ENCODE data around the gene CUL4A.

CUL4A gene

DNA sequence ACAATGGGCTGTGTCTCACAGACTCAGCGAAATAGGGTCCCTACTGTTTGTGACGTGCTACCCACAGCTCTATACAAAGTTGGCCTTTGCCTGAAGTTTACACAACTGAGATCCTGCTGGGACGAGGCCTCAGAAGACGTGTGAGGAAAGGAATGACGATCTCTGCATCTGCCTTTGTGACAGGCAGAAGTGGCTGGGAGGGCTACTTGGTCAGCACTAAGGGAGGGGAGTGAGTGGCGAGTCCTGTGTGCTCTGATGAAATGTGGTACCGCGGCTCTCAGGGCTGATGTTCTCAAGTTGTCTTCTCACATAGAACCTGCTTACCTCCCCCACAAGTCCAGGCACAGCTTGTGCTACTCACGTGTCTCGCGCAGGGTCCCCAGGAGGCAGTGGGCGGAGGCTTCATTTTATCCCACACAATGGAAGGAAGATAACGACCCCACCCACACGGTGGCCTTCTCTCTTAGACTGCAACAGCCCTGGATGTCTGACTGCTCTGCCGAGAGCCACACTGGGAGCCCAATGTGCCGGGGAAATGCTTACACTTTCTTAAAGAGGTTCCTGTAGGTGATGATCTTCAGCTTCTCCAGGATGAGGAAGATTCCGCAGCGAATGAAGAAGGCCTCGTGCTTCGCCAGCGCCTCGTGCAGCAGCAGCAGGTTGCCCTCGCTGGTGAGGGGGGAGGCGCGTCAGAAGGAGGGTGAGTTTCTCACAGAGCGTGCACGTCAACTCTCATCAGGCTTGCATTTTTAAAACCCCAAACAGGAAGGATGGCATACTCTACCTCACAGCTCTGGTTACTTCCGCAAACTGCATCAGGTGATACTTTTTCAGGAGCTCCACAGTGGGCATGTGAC, 29.8 kb upstream of the CUL4A start:
- DNase-seq (ENCODE audit: low read depth): no peak

DNA sequence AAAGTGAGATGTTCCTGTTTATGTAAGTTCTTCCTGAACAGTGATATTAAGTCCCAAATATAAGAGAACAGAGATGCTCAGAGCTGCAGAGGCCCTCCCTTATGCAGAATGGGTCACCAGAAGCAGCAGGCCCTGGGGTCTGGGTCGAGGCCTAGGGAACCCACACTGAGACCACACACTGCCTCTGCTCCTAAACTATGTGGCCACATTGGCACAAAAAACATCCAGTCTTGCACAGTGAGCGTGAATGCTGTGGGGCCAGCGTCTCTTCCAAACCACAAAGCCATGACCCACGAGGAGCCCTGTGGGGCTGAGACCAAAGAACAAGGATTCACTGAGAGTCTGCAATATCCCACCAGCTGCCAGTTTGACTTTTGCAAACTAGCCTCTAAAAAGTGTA, 27.4 kb upstream of the CUL4A start:
- DNase-seq (ENCODE audit: low read depth): no peak

DNA sequence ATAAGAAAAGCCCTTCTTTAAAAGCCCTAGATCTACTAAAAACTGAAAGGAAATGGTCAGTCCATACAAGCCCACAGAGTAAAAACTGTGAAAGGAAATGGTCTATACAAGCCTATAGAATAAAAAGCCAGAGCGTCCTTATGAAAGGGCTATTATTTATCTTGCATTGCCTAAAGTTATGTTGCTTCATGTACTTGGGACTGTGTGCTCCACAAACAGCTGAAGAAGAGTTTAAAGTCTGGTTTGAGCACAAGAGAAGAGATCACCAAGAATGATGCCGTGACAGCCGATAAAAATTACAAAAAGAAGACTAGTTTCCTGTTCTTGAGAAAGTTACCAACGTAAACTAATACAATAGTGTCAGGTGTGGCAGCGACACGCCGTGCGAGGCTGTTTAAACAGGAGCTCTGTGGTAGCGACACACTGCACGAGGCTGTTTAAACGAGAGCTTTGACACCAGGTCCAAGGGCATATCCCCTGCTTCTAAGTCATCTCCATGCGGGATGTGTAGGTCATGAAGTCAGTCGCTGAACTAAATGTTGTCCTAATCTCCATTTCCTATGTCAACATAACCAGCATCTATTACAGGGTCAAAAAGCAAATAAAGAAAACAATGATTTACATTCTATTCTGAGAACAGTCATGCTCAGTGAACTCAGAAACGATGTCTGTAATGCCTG, 25.8 kb upstream of the CUL4A start:
- no peak for DNase-seq (ENCODE audit: low read depth)

DNA sequence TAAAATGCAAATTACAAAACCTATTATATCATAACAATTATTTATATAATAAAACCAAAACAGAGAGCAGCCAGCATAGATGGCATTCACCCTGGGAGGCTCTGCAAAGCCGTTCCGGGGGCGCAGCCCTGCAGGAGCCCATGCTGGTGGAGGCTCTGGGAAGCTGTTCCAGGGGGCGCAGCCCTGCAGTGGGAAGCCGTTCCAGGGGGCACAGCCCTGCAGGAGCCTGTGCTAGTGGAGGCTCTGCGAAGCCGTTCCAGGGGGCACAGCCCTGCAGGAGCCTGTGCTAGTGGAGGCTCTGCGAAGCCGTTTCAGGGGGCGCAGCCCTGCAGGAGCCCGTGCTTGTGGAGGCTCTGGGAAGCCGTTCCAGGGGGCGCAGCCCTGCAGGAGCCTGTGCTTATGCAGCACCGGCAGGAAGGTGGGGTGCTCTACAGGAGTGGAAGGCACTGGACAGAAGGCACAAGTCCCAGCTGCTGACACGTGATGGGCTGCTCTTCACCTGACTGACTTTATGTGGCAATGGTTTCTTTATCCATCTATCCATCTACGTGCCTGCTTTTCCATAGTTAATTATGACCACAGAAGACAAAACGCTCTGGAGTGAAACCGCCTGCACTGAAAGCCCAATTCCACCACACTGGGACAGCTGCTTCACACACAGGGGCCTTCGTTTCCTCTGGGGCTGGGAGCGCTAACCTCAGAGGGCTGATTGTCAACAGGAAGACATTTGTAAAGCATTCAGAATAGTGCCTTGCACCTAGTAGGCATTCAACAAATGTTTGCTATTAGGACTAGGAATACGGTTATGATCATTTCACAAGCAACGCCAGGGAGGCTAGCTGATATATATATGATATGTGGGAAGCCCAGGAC, 24.6 kb upstream of the CUL4A start:
- DNase-seq (ENCODE audit: low read depth): no peak

DNA sequence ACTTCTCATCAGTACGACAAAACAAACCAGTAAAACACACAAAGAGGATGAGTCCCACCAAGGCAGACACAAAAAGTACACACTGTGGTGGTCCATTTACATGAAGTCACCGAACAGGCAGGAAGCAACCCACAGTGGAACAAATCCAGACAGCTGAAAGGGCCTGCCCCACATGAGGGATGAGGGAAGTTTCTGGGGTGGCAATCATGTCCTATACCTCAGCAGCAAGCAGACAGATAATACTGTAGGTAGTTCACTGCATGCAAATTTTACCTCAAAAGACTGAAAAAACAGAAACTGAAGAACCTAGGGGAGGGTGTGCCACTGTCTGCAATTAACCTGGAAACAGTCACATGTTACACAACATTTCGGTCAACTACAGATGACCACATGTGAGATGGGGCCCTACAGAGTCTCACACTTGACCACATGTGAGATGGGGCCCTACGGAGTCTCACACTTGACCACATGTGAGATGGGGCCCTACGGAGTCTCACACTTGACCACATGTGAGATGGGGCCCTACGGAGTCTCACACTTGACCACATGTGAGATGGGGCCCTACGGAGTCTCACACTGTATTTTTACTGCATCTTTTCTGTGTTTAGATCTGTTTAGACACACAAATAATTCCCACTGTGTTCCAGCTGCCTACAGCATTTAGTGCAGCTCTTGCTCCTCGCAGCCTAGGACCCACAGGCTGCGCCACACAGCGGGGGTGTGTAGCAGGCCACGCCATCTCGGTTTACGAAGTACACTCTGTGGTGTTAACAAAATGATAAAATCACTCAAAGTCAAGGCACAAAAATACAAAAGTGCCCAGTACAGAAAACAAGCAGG, 23.1 kb upstream of the CUL4A start:
- DNase-seq (ENCODE audit: low read depth): no peak

DNA sequence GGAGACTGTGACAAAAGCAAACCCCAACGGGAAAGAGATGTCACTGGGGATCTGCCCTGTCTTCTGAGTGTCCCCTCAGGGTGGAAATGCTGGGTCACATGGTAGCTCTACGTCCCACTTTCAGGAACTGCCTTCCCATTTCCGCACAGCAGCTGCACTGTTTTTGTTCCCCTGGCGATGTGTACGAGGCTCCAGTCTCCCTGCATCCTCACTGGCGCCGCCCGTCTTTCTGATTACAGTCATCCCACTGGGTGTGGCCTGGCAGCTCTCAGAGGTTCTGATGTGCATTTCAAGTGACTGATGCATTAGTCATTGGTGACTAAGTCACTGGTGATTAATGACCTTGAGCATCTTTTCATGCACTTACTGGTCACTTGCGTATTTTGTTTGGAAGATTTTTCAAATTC, 22.1 kb upstream of the CUL4A start:
- peak; percentile 94 for DNase-seq (ENCODE audit: low read depth)

DNA sequence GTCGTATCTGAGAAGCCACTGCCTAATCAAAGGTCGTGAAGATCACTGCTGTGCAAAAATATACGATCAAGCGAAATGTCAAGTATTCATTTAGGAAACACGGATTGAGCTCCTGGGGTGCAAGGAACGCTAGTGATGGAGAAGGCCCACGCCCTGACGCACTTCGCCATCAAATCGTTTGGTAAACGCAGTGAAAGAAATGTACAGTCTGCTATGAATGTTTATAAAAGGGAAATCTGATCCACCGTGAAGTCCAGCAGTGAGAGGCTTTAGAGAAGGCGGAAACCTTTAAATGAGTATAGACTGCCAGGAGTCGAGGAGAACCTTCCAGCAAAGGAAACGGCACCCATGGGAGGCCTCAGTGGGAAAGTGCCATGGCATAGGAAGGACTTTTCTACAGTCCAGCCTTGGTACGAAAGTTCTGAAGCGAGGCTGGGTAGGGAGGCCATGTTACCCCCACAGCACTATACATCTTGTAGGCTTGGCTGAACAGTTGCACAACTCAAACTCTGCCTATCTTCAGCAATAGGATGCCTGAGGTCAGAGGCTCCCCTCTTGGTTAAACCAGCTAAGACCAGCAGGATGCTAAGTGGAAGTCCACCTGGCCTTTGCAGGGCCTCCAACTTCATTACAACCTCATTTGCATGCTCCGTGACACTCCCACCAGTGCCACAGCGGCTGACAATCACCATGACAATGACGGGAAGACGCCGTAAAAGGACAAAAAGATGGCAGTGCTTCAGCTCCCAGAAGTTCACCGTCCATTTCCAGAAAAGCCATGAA, 21.3 kb upstream of the CUL4A start:
- DNase-seq (ENCODE audit: low read depth): no peak

DNA sequence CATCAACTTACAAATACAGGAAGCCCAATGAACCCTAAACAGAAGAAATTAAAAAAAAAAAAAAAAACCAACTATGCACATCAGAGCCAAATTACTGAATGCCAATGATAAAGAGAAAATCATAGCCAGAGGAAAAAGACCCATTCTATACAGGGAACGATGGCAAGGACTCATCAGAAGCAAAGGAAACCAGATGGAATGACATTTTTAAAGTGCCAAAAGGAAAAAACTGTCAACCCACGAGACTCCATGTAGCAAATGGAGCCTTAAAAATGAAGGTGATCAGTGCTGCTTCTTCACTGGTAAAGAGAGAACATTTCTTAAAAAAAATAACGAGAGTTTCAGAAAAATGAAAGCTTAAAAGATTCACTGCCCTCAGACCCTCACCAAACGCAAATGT, 19.2 kb upstream of the CUL4A start:
- DNase-seq (ENCODE audit: low read depth): no peak

DNA sequence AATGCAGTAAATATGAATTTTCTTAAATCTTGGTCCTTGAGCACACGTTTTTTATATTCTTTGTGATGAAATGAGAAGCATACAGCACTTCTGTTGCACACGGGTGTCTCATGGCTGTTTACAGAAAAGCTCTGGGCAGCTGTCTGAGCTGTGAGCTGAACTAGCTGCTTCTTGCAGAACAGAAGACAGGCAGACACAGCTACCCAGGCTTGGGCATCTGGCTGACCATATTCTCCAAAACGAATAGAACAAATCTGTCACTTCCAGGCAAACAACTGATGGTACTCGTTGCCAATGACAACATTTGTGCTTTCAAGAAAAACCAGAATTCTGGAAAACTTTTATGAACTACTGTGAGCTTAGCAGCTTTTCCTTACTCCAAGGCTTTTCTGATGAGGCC, 17.1 kb upstream of the CUL4A start:
- DNase-seq (ENCODE audit: low read depth): no peak

DNA sequence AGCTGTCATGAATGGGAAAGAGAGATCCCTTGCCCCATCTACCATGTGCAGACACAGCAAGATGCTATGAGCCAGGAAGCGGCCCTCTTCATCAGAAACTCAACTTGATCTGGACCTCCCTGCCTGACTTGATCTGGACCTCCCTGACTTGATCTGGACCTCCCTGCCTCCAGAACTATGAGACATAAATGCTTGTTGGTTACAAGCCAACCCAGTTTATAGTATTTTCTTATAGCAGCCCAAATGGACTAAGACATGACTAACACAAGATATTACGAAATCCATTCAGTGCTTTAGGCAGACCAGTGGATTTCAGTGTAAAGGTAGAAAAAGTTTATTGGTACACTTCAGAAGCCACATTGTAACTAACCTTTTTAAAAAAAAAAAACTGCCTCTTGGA, 16.5 kb upstream of the CUL4A start:
- no peak for DNase-seq (ENCODE audit: low read depth)

DNA sequence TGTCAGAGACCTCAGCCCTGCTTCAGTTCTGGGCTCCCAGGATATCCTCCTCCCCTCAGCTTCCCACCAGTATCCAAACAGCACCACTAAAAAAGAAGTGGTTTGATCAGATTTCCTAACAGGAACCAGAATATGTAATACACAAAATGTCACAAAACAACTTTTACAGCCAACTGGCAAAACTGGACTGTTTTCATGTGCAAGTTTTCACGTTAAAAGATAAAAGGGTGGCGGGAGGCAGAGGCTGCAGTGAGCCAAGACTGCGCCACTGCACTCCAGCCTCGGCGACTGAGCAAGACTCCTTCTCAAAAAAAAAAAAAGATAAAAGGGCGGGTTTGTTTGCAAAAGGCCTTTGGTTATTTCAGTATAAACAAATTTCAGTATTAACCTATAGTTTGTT, 14.1 kb upstream of the CUL4A start:
- no peak for DNase-seq (ENCODE audit: low read depth)

DNA sequence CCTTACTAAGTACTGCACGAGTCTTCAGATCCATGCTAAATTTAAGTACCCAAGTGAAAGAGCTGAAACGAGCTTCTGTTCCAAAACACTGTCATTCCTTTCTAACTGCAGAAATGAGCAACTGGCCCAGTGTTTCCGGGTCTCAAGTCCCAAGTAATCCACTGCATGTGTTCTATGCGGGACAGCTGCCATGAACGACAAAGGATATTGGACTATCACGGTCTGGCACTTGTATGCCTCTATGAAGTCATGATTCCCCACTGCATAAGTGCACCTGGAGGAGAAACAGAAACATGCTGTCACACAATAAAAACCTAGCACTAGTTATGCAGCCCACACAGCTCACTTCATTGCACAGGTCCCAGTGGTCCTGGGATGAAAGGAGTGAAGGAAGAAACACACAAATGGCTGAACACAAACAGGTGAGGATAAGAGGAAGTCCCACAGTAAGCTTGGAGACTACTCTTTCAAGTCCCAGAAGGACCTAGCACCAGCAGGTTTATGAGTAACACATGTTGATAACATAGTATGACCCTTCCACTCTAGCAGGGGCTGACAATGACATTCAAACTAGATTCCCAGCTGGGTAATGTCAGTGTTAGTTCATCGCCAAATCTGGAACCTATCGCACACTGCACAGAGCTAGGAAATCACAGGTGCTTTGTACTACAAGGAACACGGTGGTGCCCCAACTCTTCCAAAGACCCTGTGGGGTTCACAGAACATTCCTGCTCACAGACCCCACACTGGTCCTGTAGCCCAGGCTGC, 12.3 kb upstream of the CUL4A start:
- no peak for DNase-seq (ENCODE audit: low read depth)

DNA sequence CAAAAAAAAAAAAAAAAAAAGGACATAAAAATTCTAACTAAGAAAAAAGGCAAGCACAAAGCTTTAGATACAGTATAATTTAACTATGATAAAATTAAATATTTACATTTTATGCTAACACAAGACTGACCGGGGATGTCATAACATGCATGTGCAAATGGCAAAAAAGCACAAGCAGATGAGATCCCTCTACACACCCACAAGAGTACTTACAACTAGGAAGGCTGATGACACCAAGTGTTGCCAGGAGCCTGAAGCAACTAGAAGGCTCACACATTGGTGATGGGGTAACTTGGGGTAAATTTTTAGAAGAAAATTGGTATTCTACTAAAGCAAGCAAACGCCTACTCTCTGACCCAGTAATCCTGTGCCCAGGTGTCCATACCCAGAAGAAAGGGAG, 7.6 kb upstream of the CUL4A start:
- no peak for DNase-seq (ENCODE audit: low read depth)

DNA sequence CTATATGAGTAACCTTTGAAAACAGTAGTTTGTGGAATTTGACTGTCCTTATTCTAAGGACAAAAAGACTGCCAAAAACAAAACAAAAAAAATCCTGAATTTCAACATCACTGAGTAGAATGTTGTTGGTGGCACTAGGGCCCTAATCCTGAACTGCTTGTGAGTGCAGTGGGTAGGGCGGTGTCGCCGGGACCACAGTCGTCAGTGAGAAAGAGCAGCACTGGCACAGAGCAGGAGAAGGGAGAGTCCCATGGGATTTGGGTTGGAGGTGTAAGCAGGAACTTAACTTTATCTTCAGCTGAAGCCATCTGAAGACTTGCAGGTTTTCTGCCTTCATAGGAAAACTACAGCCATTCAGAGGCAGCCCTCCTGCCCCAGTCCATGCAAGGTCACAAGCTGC, 6.5 kb upstream of the CUL4A start:
- no peak for DNase-seq (ENCODE audit: low read depth)

DNA sequence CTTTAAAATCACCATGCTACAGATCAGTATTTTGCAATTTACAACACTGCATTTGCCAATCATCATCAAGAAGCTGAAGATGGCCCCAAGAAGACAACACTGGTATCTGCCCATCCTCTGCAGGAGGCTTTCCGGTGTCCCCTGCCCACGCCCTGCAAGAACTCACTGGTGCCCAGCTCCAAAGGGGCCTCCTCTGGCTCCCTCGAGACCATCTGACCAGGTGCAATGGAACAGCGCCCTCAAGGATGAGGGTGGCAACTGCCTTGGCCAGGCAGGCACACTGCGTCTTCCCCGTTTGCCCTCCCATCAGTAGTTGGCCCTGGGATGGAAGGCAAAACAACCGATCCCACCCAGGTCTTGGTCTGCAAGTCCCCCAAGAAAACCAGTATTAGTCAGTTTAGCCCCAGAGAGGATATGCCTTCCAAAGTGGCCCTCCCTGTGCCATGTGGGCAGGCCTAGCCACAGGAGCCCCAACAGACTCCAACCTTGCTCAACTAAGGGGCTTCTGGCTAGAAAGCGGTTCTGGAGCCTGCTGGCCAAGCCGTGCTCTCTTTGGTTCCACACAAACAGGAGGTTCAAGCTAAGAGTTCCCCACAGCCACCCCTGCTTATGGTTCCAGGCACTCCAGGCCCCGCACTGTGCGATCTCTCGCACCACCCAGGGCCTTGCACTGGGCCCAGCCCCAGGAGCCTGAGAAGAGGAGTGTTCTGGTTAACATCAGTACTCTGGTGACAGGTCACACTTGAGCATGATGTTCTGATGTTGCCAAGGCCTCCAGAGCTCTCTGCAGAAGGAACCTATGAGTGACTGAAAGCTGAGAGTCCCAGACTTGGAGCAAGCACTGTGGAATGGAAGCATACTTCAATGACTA, 5.7 kb upstream of the CUL4A start:
- DNase-seq (ENCODE audit: low read depth): no peak

DNA sequence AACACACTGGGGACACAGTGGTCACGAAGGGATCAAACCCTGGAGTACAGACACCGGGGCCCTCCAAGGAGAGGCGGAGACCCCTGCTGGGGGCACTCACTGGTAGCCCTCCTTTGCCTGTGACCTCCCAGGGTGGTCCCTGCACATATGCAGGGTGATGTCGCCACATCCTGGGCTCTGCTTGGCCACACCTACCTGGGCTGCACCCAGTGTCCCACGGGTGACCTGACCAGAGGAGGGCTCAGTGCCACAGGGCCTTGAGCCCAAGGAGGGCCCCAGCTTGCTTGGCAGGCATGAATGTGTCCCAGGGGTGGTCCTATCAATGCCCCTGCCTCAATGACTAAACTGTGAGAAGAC, 5.1 kb upstream of the CUL4A start:
- DNase-seq (ENCODE audit: low read depth): no peak

DNA sequence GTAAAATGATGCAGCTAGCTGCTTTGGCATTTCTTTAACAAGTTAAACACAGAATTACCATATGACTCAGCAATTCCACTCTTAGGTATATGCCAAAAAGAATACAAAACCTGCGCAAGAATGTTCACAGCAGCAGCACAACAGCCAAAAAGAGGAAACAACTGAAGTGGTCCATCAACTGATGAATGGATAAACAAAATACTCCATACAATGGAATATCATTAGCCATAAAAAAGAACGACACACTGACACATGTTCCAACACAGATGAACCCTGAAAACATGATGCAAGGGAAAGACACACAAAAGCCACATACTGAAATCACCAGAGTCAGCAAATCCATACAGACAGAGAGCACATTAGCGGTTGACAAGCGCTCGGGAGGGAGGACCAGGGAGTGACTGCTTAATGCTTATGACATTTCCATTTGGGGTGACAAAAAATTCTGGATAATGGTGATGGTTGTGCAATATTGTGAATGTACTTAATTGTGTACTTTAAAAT, 3.9 kb upstream of the CUL4A start:
- no peak for DNase-seq (ENCODE audit: low read depth)

DNA sequence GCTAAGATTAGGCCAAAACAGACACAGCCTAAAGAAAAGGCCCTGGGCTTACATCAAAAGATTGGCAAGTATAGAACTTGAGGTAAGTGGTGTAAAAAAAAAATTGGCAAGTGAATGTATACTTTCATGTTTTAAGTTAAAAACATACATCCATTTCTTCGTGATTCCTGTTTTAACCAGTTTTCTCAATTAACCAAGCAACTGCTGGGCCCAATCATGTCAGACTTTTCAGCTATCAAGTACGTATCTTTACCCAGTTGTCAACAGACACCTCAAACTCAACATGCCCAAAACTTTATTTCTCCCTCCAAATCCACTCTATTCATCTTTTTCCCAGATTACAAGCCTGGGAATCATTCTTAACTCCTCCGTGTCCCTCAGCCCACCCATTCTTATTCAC, 2.0 kb upstream of the CUL4A start:
- DNase-seq (ENCODE audit: low read depth): no peak

DNA sequence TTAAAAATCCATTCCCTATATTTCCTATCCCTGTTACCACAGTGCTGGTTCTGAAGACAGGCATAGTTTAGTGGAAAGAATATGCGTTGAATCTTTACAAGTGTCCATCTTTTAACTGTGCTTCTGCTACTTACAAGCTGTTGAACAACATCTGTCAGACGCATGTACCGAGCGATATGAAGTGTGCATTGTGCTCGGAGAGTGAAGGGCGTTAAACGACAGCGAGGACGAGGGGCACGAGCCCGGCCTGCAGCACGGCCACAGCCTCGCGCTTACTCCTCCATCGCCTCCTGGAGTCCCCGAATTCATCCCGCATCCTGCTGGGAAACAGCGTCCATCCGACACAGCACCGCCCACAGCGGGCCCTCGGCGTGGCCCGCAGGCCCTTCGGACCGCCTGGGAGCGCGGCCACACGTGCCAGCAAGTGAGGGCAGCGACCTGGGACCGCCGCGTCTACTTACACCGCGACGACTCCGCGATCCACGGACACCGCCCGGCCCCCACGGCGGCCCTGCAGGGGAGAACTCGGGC, 1.5 kb upstream of the CUL4A start:
- no peak for DNase-seq (ENCODE audit: low read depth)

Measured in HS-27A (cell line).